ENCODE results near the gene C1QB.

Gene C1QB

DNA sequence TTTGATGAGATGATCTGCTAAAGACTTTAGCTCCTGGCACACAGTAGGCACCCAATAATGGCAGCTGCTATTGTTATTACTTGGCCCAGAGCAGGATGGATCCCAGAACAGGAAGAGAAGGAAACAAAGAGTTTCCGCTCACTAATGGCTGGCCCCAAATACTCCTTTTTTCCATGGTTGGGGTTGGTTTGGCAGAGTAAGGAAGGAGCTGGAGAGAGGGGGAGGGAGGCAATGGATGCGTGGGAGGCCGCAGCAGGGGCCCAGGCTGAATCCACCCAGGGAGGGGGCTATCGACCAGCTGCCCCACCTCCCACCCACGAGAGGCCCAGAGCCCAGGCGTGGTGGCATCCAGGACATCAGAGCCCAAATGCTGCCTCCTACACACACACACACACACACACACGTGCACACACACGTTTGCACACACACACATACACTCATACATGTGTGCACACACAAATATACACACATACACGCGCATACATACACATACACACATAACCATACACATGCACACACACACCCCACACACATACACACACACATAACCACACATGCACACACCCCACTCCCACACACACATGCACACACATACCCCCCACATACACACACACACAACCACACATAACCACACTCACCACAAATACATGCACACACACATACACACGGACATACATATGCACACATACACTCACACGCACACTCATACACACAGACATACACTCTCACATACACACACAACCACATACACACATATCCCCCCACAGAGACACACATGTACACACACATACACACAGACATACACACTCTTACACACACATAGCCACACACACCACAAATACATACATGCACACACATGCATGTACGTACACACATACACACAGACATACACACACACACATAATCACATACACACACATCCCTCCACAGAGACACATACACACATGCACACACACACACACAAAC is 25.2 kb downstream of the C1QB start:
- DNase-seq, result no peak
- ChIA-PET POLR2A (interaction anchor here (0.6 kb wide), 1 partner anchor 530 kb away, joined by 4 read pairs; no protein-coding TSS in a partner anchor), CTCF (no interaction called here)
- no peaks in the 10 kb centered on the region for H3K9me3 ChIP-seq (ENCODE audit: control extremely low read depth in 1 of 5, control insufficient read depth in 4 of 5, insufficient read depth in 2 of 5, low read depth in 1 of 5, low read length in 4 of 5)
- H3K27me3 ChIP-seq (replicated peaks in 2 of 5; ENCODE audit: control insufficient read depth in 4 of 5, insufficient read depth in 5 of 5, low read length in 4 of 5), result peaks cover 0 to 31% (median 4%) of the 10 kb centered on the region in 5 experiments
- 93% methylated on average over 6 of the region's 13 CpGs for WGBS (ENCODE audit: insufficient coverage)
- no peak overlapping the region for H3K4me3 ChIP-seq (ENCODE audit: control insufficient read depth in 1 of 7, extremely low read depth in 1 of 7, insufficient read depth in 4 of 7, low read depth in 2 of 7, low read length in 6 of 7)
- no peaks in the 10 kb centered on the region for H3K36me3 ChIP-seq (ENCODE audit: control insufficient read depth in 4 of 4, insufficient read depth in 4 of 4, low read length in 3 of 4)
- no peak overlapping the region for H3K27ac ChIP-seq (ENCODE audit: insufficient read depth in 1 of 2, low read depth in 1 of 2, low read length in 2 of 2, poor library complexity in 1 of 2, severe bottlenecking in 2 of 2)
- H3K4me1 ChIP-seq (ENCODE audit: control extremely low read depth in 1 of 4, control insufficient read depth in 4 of 4, insufficient read depth in 4 of 4, low read length in 3 of 4), result no peaks in the 10 kb centered on the region

DNA sequence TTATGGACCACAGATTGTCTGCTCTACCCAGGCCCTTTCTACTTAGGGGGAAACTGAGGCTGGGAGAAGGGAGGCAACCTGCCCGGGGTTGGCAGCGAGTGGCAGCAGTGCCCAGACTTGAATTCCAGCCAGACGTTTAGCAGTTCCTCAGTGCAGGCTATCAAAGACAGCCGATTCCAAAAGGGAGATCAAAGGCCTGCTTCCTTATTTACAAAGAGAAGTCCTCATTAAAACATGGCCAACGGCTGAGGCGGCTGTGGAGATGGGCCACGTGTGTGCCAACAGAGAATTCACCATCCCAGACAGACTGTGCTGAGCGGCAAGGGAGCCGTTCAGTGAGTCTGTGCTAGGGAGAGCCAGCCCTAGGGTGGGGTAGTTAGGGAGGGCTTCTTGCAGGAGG is 27.7 kb downstream of the C1QB start:
- no peak for DNase-seq
- Histone ChIP-seq H3K4me1 (ENCODE audit: control extremely low read depth in 1 of 4, control insufficient read depth in 4 of 4, insufficient read depth in 4 of 4, low read length in 3 of 4) (no peaks in the 10 kb centered on the region), H3K27ac (ENCODE audit: insufficient read depth in 1 of 2, low read depth in 1 of 2, low read length in 2 of 2, poor library complexity in 1 of 2, severe bottlenecking in 2 of 2) (no peak overlapping the region), H3K4me3 (ENCODE audit: control insufficient read depth in 1 of 7, extremely low read depth in 1 of 7, insufficient read depth in 4 of 7, low read depth in 2 of 7, low read length in 6 of 7) (no peak overlapping the region), H3K36me3 (ENCODE audit: control insufficient read depth in 4 of 4, insufficient read depth in 4 of 4, low read length in 3 of 4) (no peaks in the 10 kb centered on the region), H3K27me3 (replicated peaks in 2 of 5; ENCODE audit: control insufficient read depth in 4 of 5, insufficient read depth in 5 of 5, low read length in 4 of 5) (peaks cover 0 to 16% (median 2%) of the 10 kb centered on the region in 5 experiments), H3K9me3 (ENCODE audit: control extremely low read depth in 1 of 5, control insufficient read depth in 4 of 5, insufficient read depth in 2 of 5, low read depth in 1 of 5, low read length in 4 of 5) (no peaks in the 10 kb centered on the region)
- WGBS (ENCODE audit: insufficient coverage), result 85% methylated on average over 8 of the region's 9 CpGs
- ChIA-PET POLR2A (no interaction called here), CTCF (no interaction called here)

DNA sequence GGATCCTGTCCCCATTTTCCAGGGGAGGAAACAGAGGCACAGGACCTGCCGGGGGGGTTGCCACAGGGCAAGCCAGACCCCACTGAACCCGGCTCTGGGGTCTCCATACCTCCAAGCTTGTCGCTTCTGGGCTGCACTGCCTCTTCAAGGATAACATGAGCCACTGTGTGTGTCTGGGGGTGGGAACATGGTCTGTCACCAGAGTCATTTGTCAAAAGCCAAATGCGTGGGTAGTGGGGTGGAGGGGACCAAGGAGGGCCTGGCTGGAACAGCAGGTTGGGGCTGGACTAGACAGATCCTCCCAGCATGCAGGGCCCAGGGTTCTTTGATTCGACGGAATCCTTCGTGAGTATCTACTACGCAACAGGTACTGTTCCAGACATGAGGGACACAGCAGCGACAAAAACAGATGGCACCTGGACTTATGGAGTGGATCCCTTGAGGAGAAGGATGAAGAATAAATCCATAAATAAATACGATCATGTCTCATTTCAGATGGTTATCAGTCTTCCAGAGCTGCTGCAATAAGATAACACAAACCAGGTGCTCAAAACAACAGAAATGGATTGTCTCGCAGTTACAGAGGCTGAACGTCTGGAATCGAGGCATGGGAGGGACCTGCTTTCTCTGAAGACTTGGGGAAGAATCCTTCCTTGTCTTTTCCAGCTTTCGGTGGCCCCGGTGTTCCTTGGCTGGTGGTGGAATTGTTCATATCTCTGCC is 28.7 kb downstream of the C1QB start:
- no peak for DNase-seq
- Histone ChIP-seq H3K9me3 (ENCODE audit: control extremely low read depth in 1 of 5, control insufficient read depth in 4 of 5, insufficient read depth in 2 of 5, low read depth in 1 of 5, low read length in 4 of 5) (no peaks in the 10 kb centered on the region), H3K27ac (ENCODE audit: insufficient read depth in 1 of 2, low read depth in 1 of 2, low read length in 2 of 2, poor library complexity in 1 of 2, severe bottlenecking in 2 of 2) (no peak overlapping the region), H3K4me1 (ENCODE audit: control extremely low read depth in 1 of 4, control insufficient read depth in 4 of 4, insufficient read depth in 4 of 4, low read length in 3 of 4) (no peaks in the 10 kb centered on the region), H3K4me3 (ENCODE audit: control insufficient read depth in 1 of 7, extremely low read depth in 1 of 7, insufficient read depth in 4 of 7, low read depth in 2 of 7, low read length in 6 of 7) (no peak overlapping the region), H3K27me3 (replicated peaks in 2 of 5; ENCODE audit: control insufficient read depth in 4 of 5, insufficient read depth in 5 of 5, low read length in 4 of 5) (peaks cover 0 to 13% (median 2%) of the 10 kb centered on the region in 5 experiments), H3K36me3 (ENCODE audit: control insufficient read depth in 4 of 4, insufficient read depth in 4 of 4, low read length in 3 of 4) (no peaks in the 10 kb centered on the region)
- ChIA-PET POLR2A (no interaction called here), CTCF (no interaction called here)
- 85% methylated on average over 13 of the region's 15 CpGs for WGBS (ENCODE audit: insufficient coverage)

DNA sequence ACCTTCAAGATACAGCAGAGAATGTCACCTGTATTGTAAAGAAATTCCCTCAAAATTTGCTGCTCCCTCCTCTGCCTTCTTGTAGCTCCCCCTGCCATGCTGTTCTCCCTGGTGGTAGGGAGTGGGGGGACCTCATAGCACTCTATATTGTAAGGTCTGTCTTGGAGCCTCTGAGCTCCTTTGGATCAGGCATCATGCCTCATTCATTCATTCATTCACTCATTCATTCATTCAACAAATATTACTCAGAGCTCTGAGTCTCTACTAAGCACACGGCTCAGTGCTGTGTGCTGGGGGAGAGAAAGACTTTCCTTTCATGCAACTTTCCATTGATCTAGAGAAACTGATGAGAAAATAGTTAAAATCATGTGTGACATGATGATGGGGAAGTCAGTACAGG is 30.5 kb downstream of the C1QB start:
- ChIA-PET CTCF (interaction anchor here (0.8 kb wide), 1 partner anchor 9 kb away, joined by 3 read pairs; no protein-coding TSS in a partner anchor), POLR2A (no interaction called here)
- no peak for DNase-seq
- WGBS (ENCODE audit: insufficient coverage), result 80% methylated on average over 1 of the region's 1 CpG
- Histone ChIP-seq H3K9me3 (ENCODE audit: control extremely low read depth in 1 of 5, control insufficient read depth in 4 of 5, insufficient read depth in 2 of 5, low read depth in 1 of 5, low read length in 4 of 5) (no peaks in the 10 kb centered on the region), H3K27ac (ENCODE audit: insufficient read depth in 1 of 2, low read depth in 1 of 2, low read length in 2 of 2, poor library complexity in 1 of 2, severe bottlenecking in 2 of 2) (no peak overlapping the region), H3K36me3 (ENCODE audit: control insufficient read depth in 4 of 4, insufficient read depth in 4 of 4, low read length in 3 of 4) (no peaks in the 10 kb centered on the region), H3K4me1 (ENCODE audit: control extremely low read depth in 1 of 4, control insufficient read depth in 4 of 4, insufficient read depth in 4 of 4, low read length in 3 of 4) (no peaks in the 10 kb centered on the region), H3K4me3 (ENCODE audit: control insufficient read depth in 1 of 7, extremely low read depth in 1 of 7, insufficient read depth in 4 of 7, low read depth in 2 of 7, low read length in 6 of 7) (no peak overlapping the region), H3K27me3 (replicated peaks in 2 of 5; ENCODE audit: control insufficient read depth in 4 of 5, insufficient read depth in 5 of 5, low read length in 4 of 5) (peaks cover 2 to 13% (median 6%) of the 10 kb centered on the region in 5 experiments)

DNA sequence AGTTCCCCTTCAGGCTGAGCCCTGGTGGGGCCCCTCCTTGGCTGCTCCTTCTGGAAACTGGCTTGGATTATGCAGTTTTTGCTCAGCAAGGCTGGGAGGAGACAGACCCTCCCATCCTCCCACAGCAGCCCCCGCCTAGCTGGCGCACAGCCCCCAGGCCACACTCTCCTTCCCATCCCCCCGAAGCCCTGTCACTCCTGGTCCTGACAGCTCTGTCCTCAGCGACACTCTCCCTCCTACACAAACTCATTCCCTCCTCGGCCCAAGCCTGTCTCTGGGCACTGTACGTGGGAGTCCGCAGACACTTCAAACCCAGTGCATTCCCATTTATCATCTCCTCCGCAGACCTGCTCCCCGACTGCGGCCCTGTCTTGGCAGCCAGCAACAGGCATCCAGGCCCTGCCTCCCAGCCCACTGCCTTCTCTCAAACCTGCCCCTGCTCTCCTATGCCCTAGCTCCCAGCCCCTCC is 32.6 kb downstream of the C1QB start:
- H3K27ac ChIP-seq (ENCODE audit: insufficient read depth in 1 of 2, low read depth in 1 of 2, low read length in 2 of 2, poor library complexity in 1 of 2, severe bottlenecking in 2 of 2), result no peak overlapping the region
- DNase-seq, result no peak
- ChIA-PET POLR2A (no interaction called here), CTCF (interaction anchor here (1.8 kb wide), 1 partner anchor 18 kb away, joined by 5 read pairs; no protein-coding TSS in a partner anchor)
- H3K36me3 ChIP-seq (ENCODE audit: control insufficient read depth in 4 of 4, insufficient read depth in 4 of 4, low read length in 3 of 4), result no peaks in the 10 kb centered on the region
- H3K4me1 ChIP-seq (ENCODE audit: control extremely low read depth in 1 of 4, control insufficient read depth in 4 of 4, insufficient read depth in 4 of 4, low read length in 3 of 4), result no peaks in the 10 kb centered on the region
- no peaks in the 10 kb centered on the region for H3K9me3 ChIP-seq (ENCODE audit: control extremely low read depth in 1 of 5, control insufficient read depth in 4 of 5, insufficient read depth in 2 of 5, low read depth in 1 of 5, low read length in 4 of 5)
- 92% methylated on average over 9 of the region's 10 CpGs for WGBS (ENCODE audit: insufficient coverage)
- H3K4me3 ChIP-seq (ENCODE audit: control insufficient read depth in 1 of 7, extremely low read depth in 1 of 7, insufficient read depth in 4 of 7, low read depth in 2 of 7, low read length in 6 of 7), result no peak overlapping the region
- peaks cover 2 to 13% (median 6%) of the 10 kb centered on the region in 5 experiments for H3K27me3 ChIP-seq (replicated peaks in 2 of 5; ENCODE audit: control insufficient read depth in 4 of 5, insufficient read depth in 5 of 5, low read length in 4 of 5)

DNA sequence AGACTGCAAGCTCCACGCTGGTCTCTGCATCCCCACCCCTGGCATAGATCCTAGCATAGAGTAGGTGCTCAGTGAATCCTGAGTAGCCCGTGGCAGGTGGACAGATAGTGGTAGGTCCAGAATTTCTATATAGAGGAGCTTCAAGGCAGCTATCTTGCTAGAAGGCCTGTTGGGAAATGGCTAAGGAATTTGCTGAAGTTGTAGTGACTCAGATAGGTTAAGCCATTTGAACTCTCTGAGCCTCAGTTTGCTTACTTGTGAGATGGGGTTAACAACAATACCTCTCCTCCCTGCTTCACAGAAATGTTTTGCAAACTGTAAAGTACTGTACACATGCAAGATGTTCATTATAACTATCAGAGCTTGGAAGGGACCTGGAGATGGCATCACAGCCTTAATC is 34.2 kb downstream of the C1QB start:
- POLR2A ChIA-PET, result no interaction called here
- 95% methylated on average over 2 of the region's 2 CpGs for WGBS (ENCODE audit: insufficient coverage)
- DNase-seq, result no peak

More for the DNA sequence above, 34.2 kb downstream of the C1QB start:
- no peak overlapping the region for H3K27ac ChIP-seq (ENCODE audit: insufficient read depth in 1 of 2, low read depth in 1 of 2, low read length in 2 of 2, poor library complexity in 1 of 2, severe bottlenecking in 2 of 2)
- CTCF ChIA-PET, result interaction anchor here (1.8 kb wide), 1 partner anchor 17 kb away, joined by 5 read pairs; no protein-coding TSS in a partner anchor
- no peaks in the 10 kb centered on the region for H3K9me3 ChIP-seq (ENCODE audit: control extremely low read depth in 1 of 5, control insufficient read depth in 4 of 5, insufficient read depth in 2 of 5, low read depth in 1 of 5, low read length in 4 of 5)
- no peak overlapping the region for H3K4me3 ChIP-seq (ENCODE audit: control insufficient read depth in 1 of 7, extremely low read depth in 1 of 7, insufficient read depth in 4 of 7, low read depth in 2 of 7, low read length in 6 of 7)
- no peaks in the 10 kb centered on the region for H3K36me3 ChIP-seq (ENCODE audit: control insufficient read depth in 4 of 4, insufficient read depth in 4 of 4, low read length in 3 of 4)
- peaks cover 2 to 13% (median 6%) of the 10 kb centered on the region in 5 experiments for H3K27me3 ChIP-seq (replicated peaks in 2 of 5; ENCODE audit: control insufficient read depth in 4 of 5, insufficient read depth in 5 of 5, low read length in 4 of 5)
- no peaks in the 10 kb centered on the region for H3K4me1 ChIP-seq (ENCODE audit: control extremely low read depth in 1 of 4, control insufficient read depth in 4 of 4, insufficient read depth in 4 of 4, low read length in 3 of 4)

Measured in common myeloid progenitor, CD34-positive (primary cell).